Fibroblast of pulmonary artery (primary cell): ENCODE measurements around the gene UBE2H.

Experiments
- DNase-seq: peaks from one replicate; pipeline ENCODE4 v3.0.0-alpha.2; 2010; ENCODE audit warnings: low read depth
- H3K4me3 ChIP-seq: replicated peaks from 2 replicates; pipeline ENCODE4 v1.5.1; 2011; ENCODE audit warnings: low read depth, mild to moderate bottlenecking, control low read depth, low read length, moderate library complexity
- CTCF ChIP-seq: IDR thresholded peaks from 2 replicates; pipeline ENCODE4 v1.5.1; 2011; ENCODE audit warnings: mild to moderate bottlenecking, control low read depth, low read length, inconsistent platforms; ENCODE audit errors: missing control alignments

Gene UBE2H

DNA sequence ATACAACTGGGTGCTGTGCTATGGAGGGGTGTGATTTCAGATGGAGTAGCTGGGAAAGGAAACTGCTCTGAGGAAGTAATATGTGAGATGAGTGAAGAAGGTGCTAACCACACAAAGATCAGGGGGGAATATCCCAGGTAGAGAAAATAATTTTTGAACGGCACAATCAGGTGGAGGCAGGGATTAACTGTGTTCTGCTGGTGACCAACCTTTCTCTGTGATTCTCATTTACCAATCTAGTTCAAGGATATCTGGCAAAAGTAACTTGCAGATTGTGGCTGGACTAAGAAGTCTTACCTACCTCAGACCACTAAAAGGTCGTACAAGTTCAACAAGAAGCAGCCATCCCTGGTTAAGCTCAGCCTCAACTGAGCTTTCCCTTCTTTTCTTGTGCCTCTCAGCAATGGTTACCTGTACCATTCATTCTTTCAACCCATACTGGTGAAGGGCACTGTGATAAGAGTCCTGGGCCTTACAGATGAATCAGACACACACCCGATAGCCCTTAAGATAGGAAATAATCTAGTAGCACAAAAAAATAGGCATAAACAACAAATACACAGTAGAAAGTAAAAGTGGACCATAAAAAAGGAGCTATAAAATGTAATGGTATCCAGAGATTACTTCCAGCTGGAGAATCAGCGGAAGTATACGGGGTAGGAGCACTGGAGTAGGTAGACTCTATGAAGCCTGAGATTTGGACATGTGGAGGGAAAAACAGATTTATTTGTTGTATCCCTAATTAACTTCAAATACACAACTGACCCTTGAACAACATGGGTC is 96.6 kb downstream of the UBE2H start:
- no peak for TF ChIP-seq CTCF

DNA sequence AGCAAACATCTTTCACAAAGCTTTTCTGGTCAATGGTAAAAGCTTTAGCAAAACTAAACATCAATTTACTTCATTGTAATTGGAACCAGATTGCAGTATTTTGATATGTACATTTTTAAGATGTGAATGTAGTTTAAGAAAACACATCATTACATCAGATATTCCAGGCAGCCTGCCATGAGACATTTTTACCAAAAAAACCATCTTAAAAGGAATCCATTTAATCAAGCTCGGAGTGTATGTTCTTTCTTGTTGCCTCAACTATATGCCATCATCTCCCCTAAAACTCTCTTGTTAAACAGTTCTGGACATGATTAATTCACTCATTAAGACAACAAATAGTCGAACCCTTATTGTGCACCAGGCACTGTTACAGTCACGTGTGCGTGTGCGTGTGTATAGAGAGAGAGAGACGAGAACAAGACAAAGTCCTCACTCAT is 97.5 kb downstream of the UBE2H start:
- TF ChIP-seq CTCF: no peak
- H3K4me3 ChIP-seq: no peak overlapping the region
- peak; percentile 90 for DNase-seq

More for the DNA sequence above, 96.6 kb downstream of the UBE2H start:
- H3K4me3 ChIP-seq: no peak overlapping the region
- DNase-seq: no peak

GRCh38 chr7:129854401-129854800 is 98.4 kb downstream of the UBE2H start:
- no peak overlapping the region for H3K4me3 ChIP-seq
- TF ChIP-seq CTCF: no peak
- no peak for DNase-seq

GRCh38 chr7:129853661-129854268 is 99.0 kb downstream of the UBE2H start:
- H3K4me3 ChIP-seq: no peak overlapping the region
- no peak for TF ChIP-seq CTCF
- DNase-seq: peak; percentile 76

DNA sequence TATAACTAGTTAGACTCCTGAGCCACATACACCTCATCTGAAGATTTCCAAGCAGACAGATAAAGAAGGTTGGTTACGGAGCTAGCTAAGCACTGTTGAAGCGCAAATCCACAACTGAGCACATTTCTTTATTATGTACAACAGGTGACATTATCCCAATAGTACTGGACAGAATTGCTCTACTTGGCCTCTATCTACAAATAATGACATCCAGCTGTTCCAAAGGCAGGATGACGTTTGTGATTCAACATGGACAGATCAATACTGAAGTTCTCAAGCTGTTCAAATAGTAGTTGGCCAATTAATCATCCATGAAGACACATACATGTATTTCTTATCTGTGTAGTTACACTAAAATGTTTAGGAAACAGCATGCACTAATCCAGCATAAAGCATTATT is 101.0 kb downstream of the UBE2H start:
- TF ChIP-seq CTCF: no peak
- no peak overlapping the region for H3K4me3 ChIP-seq
- DNase-seq: no peak

GRCh38 chr7:129851174-129851573 is 101.6 kb downstream of the UBE2H start:
- H3K4me3 ChIP-seq: no peak overlapping the region
- DNase-seq: no peak
- TF ChIP-seq CTCF: no peak
